NCI-H446 (cell line): ENCODE results near the gene PDZD2.

Experiments used
- DNase-seq, 2 experiments: peaks; one replicate each; lab custom pipeline; 2025; lab: John Stamatoyannopoulos, UW

PDZD2 gene

DNA sequence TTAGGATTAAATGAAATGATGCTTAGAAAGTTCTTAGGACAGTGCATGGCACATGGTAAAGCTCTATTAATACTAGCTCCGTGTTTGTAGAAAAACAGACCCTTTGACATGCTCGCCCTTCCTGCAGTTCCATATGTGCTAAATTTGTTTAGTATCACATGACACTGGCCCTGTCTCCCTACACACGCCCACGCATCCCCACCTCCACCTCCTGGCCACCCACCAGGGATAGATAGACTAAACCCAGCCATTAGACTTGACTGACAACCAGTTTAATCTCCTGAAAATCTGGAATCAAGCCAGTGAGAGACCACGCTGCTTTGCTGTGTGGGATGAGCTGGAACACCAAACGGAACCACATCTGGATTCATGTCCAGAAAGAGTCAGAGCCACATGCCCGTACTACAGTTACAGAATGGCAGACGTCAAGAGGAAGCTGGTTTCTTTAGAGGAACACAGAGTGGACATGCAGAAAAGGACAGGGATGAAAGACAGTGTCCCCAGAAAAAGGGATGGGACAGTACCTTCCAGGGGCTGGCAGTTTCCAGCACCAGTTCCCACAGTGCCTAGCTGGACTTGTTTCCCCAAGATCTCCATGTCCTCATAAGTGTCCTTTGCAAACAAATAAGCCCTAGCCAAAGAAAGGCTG, 186.1 kb downstream of the PDZD2 start:
- no peak for DNase-seq

DNA sequence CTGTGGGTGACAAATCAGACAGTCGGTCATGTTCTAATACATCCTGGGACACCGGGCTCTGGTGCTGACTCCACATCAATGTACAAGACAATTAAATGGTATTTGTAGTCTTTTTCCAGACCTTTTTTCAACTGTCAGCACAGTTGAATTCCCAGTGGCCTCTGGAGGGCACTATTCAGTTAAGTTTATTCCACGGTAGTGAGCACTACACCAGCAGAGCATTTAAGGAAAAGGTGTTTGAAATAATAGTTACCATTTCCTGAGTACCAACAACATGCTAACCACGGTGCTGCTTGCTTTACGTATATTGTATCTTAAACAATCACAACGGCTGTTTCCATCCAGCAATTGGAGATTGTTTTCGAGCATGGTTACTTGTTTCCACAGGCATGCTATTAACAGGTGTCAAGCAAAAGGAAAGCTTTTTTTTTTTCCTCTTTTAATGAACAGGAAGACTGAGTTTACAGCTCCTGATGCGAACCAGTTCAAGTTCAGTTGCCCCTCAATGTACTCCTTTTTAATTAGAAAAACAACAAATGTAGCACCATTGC, 186.7 kb downstream of the PDZD2 start:
- peak in 1 of 2 experiments; percentile 65 for DNase-seq

DNA sequence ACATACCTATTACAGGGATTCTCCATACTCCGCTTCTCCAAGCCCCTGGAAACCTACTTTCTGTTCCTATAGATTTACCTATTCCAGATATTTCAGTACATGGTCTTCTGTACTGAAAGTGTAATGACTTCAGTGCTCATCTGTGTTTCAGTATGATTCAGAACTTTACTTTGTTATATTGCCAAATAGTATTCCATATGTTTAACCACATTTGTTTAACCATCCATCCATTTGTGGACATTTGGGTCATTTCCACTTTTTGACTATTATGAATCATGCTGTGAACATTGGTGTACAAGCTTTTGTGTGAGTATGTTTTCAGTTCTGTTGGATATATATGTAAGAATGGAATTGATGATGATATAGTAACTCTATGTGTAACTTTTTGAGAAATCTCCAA, 188.9 kb downstream of the PDZD2 start:
- DNase-seq = no peak

DNA sequence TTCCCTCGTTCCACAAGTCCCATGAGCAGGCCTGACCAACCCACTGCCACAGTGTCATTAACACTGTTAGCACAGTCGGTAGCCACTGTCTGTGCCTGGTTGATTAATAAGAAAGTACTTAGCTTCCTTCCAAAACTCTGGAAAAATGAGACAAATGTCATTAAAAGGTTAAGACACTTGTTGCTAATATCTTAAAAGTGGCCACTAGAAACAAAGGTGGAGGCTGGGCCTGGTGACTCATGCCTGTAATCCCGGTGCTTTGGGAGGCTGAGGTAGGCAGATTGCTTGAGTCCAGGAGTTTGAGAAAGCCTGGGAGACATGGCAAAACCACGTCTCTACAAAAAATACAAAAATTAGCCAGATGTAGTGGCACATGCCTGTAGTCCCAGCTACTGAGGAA, 194.0 kb downstream of the PDZD2 start:
- DNase-seq = no peak

DNA sequence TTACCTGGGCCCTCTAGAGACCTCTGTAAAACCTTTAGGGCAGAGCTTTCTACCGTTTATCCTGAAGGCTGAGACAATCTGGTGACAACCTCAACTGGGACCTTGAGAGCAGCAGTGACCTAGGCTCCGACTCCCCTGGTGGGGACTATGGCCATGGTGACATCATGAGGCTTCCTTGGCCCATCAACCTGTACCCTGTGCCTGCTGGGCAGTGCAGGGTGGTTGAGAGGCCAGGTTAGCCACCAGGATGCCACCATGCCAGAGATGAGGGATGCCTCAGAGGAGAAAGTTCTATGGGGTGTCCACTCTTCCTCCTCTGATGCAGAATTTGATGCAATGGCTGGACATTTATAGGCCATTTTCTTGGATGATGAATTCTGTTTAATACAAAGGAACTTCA, 194.8 kb downstream of the PDZD2 start:
- no peak for DNase-seq

DNA sequence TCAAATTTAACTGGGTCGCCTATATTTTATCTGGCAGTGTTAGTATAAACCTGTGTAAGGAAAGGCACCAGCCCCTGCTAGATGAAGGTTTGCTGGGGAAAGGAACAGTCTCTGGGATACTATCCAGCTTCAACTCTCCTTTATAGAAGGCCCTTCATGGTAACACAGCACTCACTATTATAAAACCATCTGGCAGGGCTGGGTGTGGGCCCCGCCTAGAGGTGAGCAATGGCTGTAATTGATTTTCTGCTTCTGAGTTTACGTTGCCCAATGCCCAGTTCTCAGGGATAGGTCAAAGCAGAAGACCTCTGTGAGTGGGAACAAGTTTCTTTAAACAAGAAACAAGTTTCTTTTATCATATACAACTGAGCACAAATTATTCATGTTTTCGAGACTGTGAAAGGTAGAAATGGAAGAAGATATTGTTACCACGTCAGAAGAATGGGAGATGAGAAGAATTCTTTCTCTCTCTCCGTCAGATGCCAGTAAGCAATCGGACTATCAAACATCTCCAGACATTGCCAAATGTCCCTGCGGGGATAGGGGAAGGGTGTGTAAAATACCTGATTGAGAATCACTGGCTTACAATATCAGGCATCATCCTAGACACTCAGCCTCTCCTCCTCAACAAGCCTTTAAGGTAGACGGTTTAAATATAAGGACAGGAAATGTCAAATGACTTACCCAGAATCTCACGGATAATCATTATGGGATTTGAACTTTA, 205.9 kb downstream of the PDZD2 start:
- no peak for DNase-seq

DNA sequence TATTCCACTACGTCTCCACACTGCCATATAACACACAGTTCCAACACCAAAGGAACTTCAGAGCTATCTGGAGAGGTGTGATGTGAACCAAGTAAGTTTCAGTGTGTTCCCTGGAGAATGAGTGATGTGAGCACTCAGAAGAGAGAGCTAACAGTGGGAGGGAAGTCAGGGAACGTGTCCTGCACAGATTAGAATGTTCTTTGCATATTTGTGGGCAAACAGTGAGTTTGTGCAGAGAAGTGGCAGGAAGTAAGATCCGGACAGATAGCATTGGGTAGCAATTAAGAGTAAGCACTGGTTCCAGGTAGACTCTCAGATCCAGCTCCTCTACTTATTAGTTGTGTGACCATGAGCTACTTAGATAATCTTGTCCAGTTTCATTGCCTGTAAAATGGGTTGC, 206.4 kb downstream of the PDZD2 start:
- no peak for DNase-seq

DNA sequence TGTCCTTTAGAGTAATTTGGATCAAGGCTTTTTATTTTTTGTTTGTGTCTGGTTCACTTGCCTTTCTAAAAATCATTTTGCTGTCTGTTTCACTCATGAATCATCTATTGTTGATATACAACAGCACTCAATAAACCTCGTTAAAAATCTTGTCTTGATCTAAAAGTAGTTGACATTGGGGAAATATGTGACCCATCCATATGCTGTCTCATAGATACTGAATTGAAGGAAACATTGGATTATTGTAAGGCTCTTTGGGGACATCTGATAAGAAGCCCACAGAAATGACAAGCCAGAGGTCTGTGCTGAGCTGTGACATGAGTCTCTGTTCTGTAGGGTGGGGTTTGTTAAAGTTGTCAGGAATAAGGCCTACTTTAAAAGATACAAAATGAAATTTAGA, 208.0 kb downstream of the PDZD2 start:
- no peak for DNase-seq

DNA sequence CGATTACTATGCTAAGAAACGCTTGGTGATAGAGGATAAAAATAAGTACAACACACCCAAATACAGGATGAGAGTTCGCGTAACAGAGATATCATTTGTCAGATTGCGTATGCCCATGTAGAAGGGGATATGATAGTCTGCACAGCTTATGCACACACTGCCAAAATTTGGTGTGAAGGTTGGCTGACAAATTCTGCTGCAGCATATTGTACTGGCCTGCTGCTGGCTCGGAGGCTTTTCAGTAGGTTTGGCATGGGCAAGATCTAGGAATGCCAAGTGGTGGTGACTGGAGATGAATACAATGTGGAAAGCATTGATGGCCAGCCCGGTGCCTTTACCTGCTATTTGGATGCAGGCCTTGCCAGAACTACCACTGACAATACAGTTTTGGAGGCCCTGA, 208.4 kb downstream of the PDZD2 start:
- no peak for DNase-seq

DNA sequence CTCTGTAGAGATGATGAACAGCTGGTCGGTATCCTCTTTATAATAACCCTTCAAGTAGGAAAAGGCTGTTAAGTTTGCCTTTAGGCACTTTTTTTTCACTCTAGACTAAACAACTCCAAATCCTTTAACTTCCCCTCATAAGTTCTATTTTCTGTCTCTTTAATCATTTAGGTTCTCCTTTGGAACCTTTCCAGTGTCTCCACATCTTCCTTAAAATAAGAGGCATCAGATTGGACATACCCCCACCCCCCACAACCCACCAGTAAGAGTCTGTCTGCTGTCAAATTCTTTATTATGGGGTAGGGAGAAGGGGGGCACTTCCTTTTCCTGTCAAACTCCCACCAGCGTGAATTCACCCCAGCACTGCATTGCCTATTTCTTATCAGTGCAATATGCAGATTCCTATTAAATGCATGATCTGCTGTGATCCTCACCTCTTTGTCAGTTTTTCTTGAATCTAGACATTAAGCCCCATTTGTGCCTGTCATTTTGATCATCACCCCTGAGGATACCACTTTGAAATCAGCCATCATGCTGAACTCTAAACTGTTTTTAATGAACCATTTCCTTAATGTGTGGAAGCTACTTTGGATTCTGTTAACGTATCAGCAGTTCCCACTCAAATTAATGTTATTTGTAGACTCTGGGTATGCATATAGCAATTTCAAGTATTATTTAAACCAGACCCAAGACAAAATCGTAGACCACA, 212.2 kb downstream of the PDZD2 start:
- no peak for DNase-seq

DNA sequence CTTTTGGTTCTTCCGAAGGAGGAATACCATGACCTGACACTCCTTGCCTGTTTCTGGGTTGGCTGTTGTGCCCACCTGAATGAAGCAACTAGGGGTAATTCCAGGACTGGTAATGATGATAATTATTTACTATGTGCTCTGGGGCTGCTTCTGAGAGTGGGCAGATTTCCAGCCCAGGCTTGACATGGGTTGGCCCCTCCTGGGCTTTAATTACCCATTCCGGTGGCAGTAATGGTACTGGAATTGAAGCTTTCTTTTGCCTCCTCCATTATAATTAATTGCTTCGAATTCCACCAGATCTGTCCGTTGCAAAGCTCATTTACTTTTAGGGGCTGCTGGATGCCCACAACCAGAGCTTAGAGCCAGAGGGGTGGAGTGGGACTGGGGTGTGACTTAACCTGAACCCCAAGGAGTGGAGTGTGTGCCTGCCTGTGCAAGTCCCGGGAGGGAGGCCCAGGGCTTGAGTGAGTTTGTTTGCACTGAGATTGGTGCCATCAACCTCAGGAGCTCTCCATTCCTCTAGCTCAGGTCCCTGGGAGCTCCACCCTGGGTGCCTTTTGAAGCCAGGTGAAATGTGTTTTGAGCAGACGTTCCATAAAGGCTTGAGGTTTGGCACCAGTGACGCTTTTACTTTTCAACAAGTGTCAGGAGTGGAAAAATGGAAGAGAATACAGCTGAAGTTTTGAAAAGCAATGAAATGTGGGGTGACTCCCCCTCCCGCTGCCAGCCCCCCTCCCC, 214.6 kb downstream of the PDZD2 start:
- DNase-seq = no peak

DNA sequence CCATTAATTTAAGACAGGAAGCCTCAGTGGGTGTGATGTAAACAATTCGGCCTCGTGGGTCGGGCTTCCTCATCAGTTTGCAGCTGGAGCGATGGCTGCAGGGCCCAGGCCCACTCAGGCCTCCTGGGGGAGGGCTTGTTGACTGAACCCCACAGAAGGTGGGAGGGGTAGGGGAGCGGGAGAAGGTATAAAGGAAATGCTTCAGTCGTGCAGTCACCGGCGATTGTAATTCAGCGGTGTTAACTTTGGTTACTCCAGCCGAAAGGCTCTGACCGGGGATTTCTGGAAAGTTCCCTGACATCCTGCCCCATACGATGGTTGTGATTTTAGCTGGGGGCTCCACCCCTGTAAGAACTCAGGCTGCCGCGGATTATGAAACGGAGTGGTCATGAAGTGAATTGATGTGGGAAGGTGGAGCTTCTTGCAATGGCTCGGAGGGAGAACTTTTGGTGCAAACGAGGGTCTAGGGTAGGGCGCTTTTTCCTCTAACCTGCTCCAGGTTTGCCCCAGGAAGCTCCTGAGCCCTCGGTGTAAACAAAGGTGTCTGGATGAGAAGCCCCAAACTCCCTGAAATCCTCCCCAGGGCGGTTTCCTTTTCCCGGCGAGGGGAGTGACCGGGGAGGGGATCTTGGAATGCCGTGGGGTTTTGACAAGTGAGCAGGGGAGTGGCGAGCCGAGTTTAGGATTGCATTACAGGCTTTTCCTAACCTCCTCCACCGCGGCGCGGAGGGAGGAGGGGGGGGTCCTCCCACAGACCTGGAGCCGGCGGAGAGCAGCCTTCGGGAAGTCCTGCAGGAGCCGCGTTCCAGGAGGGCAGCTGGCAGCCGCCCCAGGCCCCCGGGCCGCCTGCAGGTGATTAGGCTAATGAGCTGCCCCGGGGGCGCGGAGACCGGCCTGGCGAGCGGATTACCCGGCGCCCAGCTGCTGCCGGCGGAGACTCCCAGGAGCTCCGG, 215.5 kb downstream of the PDZD2 start:
- DNase-seq = no peak

DNA sequence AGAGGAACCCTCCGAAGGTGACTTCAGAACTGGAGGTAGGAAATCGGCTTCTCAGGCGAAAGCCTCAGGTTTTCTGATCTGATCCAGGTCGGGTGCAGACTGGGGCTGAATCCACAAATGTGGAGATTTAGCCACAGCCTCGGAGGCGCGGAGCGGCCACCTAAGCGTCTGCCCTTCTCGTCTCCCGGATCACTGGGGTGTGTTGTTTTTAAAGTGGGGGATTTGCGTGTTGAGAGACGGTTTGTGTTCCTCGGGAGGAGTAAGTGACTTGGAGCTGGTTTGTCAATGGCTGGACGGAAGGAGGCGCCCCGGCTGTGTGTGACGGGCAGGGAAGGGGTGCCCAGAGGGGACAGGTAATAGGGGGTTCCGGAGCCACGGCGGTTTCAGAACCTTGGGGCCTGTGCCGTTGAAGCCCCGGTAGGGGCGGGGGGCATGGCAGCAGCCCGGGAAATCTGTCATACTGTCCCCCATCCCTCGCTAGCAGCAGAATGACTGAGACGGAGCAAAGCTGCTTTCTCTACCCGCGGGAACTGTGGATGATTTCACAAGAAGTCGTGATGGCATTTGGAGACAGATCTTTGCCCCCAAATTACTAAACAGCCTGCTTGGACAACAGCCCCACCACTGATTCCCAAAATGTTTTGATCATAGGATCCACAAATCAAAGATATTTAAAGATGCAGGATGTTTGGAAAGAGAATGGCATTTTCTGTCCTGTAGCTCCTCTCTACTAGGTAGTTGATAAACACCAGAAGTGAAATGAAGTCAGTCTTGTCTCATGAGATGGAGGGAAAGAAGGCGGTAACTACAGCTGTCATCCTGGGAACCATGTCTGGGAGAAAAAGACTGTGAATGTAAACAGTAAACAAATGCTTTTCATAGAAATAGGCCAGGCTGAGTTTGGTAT, 216.5 kb downstream of the PDZD2 start:
- DNase-seq = no peak

DNA sequence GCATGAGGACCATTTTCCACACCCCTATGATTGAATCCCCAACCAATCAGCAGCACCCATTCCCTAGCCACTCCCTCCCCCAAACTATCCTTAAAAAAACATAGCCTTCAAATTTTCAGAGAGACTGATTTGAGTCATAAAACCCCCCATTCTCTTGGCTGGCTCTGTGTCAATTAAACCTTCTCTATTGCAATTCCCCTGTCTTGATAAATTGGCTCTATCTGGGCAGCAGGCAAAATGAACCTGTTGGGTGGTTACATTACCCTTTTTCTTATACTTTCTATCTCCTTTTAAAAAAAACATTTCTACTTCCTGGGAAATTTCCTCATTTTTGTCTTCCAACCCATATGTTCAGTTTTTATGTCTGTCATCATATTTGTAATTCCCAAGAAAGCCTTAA, 220.2 kb downstream of the PDZD2 start:
- DNase-seq = no peak

DNA sequence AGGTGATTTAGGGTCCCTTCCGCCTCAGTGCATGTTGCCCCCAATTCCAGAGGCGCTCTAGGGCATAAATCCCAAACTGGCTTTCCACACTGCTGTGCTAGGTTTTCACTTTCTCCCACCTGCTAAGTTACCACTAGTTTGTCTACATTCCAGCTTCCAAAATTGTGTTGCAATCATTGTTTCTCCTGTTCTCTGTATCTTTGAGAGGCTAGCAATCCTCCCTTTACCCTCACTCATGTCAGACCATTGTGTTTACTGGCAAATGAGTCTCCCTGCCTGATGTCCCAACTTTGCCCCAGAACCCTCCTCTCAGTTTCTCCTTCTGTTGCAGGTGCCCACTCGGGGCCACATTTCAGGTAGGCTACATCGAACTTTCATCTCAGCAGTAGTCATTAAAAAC, 221.3 kb downstream of the PDZD2 start:
- no peak for DNase-seq

DNA sequence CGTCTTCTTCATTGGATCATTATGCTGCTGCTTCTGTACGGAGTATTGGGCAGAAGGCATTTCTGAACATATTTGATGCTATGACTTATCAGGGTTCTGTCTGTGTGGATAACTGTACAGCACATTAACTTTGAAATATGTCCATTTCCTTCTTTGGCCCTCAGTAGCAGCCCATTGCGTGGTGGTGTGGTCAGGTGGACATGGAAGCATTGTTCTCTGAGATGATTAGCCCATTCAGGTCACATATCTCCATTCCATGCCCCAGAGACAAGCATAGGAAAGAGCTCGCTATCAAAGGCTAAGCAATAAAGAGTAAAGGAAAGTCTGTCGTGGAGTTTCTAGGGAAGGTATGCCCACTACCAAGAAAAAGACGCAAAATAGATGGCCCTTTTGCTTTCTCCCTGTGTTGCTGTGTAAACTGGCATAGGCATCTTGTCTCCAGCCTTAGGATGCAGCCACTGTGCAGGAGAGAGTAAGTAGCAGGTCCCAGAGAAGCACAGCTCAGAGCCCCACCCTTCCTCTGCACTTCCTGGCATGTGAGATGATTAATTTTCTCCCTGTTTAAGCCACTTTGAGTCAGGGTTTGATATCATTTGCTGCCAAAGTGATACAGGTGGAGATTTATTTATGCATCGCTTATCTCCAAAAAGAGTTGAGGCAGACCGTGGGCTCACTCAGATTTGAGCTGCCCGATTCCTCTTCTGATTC, 221.9 kb downstream of the PDZD2 start:
- no peak for DNase-seq

DNA sequence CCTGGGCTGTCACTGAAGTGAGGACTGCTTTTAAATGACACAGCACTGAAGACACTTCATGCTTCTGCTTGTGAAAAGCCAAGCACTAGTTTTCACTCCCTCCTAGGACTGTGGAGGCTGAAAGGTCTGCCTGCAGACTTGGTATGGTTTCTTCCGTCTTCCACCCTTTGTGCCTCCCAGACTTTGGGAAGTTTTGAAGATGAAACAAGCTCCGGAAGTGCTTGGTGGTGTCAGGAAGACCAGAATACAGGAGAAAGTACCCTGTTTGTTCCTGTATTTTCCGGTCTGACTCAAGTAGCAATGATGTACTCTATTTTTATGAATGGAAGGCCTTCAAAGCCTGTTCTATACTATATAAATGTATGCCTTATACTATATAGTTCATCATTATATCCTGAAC, 222.7 kb downstream of the PDZD2 start:
- DNase-seq = no peak

DNA sequence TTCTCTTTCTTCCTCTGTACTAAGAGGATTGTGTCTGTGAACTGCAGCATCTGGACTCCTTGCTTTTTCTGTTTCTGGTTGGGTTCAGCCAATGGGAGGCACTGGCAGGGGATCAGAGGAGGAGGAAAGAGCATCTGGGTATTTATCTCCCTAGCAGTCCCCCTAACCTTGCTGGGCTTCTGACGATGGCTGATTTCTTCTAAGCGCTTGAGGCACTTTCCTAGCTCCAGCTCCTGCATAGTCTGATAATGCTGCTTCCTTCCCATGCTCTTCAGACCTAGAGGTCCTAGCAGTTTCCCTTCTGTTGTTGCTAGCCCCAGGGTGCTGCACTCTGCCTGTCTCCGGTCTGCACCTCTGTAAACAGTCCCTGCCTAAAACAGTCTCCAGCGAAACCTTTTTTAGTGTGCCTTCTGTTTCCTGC, 225.1 kb downstream of the PDZD2 start:
- no peak for DNase-seq

DNA sequence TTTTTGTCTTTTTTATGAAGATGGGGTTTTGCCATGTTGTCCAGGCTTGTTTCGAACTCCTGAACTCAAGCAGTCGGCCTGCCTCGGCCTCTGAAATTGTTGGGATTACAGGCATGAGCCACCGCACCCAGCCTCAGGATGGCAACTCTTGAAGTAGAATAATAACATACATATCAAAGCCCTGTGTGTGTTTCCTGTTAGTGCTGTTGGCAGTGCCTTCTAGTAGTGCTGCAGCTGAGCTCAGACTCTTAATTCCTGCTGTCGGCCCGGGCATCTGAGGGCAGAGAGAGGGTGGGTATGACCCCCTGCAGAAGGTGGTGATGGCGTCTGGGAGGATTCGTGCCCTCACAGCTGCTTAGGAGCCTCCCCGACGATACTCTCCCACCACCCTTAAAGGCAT, 227.2 kb downstream of the PDZD2 start:
- no peak for DNase-seq
